Aorta (tissue), 5 donors: Measurements from ENCODE around the gene GPN3. TPM values are rescaled to one million over a fixed set of nuclear protein-coding genes. Genes with fewer than 3 reads are reported as not detected.
"Not testable (repeated sequence)": the region's sequence is repeated elsewhere in the genome, so short reads cannot be mapped to it uniquely, and the experiment has no call there.

Source experiments
- ATAC-seq: fragments of 200-7000 bp; cut with Tn5 transposase; one replicate; pipeline ENCODE4 v1.9.1; 2022; ENCODE audit warnings: moderate library complexity; ENCODE audit not compliant: low FRiP score
- DNase-seq, 2 donors: peaks; one replicate each; pipeline ENCODE4 v3.0.0-alpha.2; 2020
- H3K27ac ChIP-seq, 2 donors: one replicate each; pipeline ENCODE4 v1.5.1; 2013; ENCODE audit warnings: low read length in 2 of 2, mild to moderate bottlenecking in 2 of 2, moderate library complexity in 2 of 2, control low read depth in 1 of 2, inconsistent platforms in 1 of 2, low read depth in 1 of 2
- H3K27me3 ChIP-seq, 2 donors: one replicate each; pipeline ENCODE4 v1.6.1; 2013; ENCODE audit warnings: control low read depth in 1 of 2, low read length in 1 of 2, mild to moderate bottlenecking in 1 of 2, moderate library complexity in 1 of 2; ENCODE audit not compliant: insufficient read depth in 2 of 2, control insufficient read depth in 1 of 2
- H3K36me3 ChIP-seq, 2 donors: one replicate each; pipeline ENCODE4 v1.6.1; 2013; ENCODE audit warnings: control low read depth in 1 of 2, low read length in 1 of 2, mild to moderate bottlenecking in 1 of 2; ENCODE audit not compliant: insufficient read depth in 2 of 2, control insufficient read depth in 1 of 2
- H3K4me1 ChIP-seq, 2 donors: one replicate each; pipeline ENCODE4 v1.6.1; 2013; ENCODE audit warnings: low read length in 2 of 2, control low read depth in 1 of 2, mild to moderate bottlenecking in 1 of 2, moderate library complexity in 1 of 2; ENCODE audit not compliant: insufficient read depth in 2 of 2, control insufficient read depth in 1 of 2
- H3K4me3 ChIP-seq, 2 donors: one replicate each; pipeline ENCODE4 v1.5.1; 2013; ENCODE audit warnings: low read length in 2 of 2, control low read depth in 1 of 2, mild to moderate bottlenecking in 1 of 2
- H3K9me3 ChIP-seq: one replicate; pipeline ENCODE4 v1.6.1; 2013; ENCODE audit warnings: mild to moderate bottlenecking, low read length; ENCODE audit not compliant: control insufficient read depth
- WGBS, 2 donors: extraction: QIAGEN DNeasy Blood & Tissue Kit; methylation state at CpG; one replicate each; pipeline ENCODE4 v1.1.7; 2013; 5-methylcytosine and 5-hydroxymethylcytosine counted together
- intact Hi-C, 2 donors: fragments of 100-400 bp; cut with DNase I; formaldehyde crosslinking; loops; one replicate each; pipeline versions ENCODE4 v1.14.2 to v1.15.0; 2022
- polyA plus RNA-seq, 2 donors: library from polyadenylated mRNA; stranded (reverse); fragments of 200-250 nt; gene quantifications; one replicate each; pipeline ENCODE4 v1.2.3, GENCODE V29; 2013
- total RNA-seq, 2 donors: library from RNA; stranded (reverse); fragmentation: NEBNext Ultra II Directional; extraction: Animal tissue kit (Norgen Biotek cat#: 25700); gene quantifications; one replicate each; pipeline ENCODE4 v1.2.1, GENCODE V29; 2021
- donor health status: healthy with polysubstance abuse.
- donor health status: Bipolar disorder and iron deficiency.
- donor health status: DM: no; HTN: no; CAD: no.
- donor health status: DM: no; HTN: no; CAD: no.
- donor health status: DM: yes; HTN: yes; CAD: no.

GPN3 gene
- total and polyA plus RNA-seq, 4 donors, result 14.5 to 27.8 (median 23.6) TPM

- intact Hi-C loops, result loop anchor here (2.0 to 5.0 kb wide), 3 partner anchors 327 to 492 kb away; no protein-coding TSS in a partner anchor
- 91% methylated on average over 14 to 15 of the region's 15 CpGs for WGBS, 2 donors
- ATAC-seq, result not testable (repeated sequence)
These were observed 38.4 kb downstream of the GPN3 start for GRCh38 chr12:110429676-110430075.

GRCh38 chr12:110426406-110426805, 41.7 kb downstream of the GPN3 start:
- DNase-seq (no peak), ATAC-seq (no peak)
- 27 to 30% methylated on average over 3 of the region's 3 CpGs for WGBS, 2 donors
- no peaks in the 10 kb centered on the region for H3K36me3 ChIP-seq
- H3K4me1 ChIP-seq, result no peaks in the 10 kb centered on the region
- intact Hi-C loops, result no loop called here
- no peak overlapping the region for H3K4me3 ChIP-seq
- no peak overlapping the region for H3K27ac ChIP-seq
- no peaks in the 10 kb centered on the region for H3K27me3 ChIP-seq
- no peaks in the 10 kb centered on the region for H3K9me3 ChIP-seq

More at GRCh38 chr12:110429676-110430075, 38.4 kb downstream of the GPN3 start:
- not testable (repeated sequence) for H3K9me3 ChIP-seq, H3K4me1 ChIP-seq, H3K27me3 ChIP-seq, H3K4me3 ChIP-seq, H3K27ac ChIP-seq, H3K36me3 ChIP-seq
- DNase-seq, result peak in 1 of 2 donors; percentile 68

- Histone ChIP-seq H3K4me3 (no peak overlapping the region), H3K27me3 (no peaks in the 10 kb centered on the region), H3K4me1 (no peaks in the 10 kb centered on the region), H3K27ac (no peak overlapping the region), H3K9me3 (no peaks in the 10 kb centered on the region), H3K36me3 (no peaks in the 10 kb centered on the region)
- ATAC-seq (no peak), DNase-seq (no peak)
- intact Hi-C loops, result no loop called here
- 59 to 64% methylated on average over 3 of the region's 3 CpGs for WGBS, 2 donors
These were observed 43.8 kb downstream of the GPN3 start for GRCh38 chr12:110424237-110424636.

GRCh38 chr12:110421701-110422100, 46.4 kb downstream of the GPN3 start:
- no peaks in the 10 kb centered on the region for H3K4me1 ChIP-seq
- ATAC-seq (no peak), DNase-seq (no peak)
- no peak overlapping the region for H3K27ac ChIP-seq
- intact Hi-C loops, result no loop called here
- 87 to 93% methylated on average over 4 of the region's 4 CpGs for WGBS, 2 donors
- H3K4me3 ChIP-seq, result no peak overlapping the region
- no peaks in the 10 kb centered on the region for H3K27me3 ChIP-seq
- H3K36me3 ChIP-seq, result no peaks in the 10 kb centered on the region
- no peaks in the 10 kb centered on the region for H3K9me3 ChIP-seq

GRCh38 chr12:110421159-110421661, 46.8 kb downstream of the GPN3 start:
- intact Hi-C loops, result no loop called here
- Histone ChIP-seq H3K4me3 (no peak overlapping the region), H3K27ac (no peak overlapping the region), H3K9me3 (no peaks in the 10 kb centered on the region), H3K4me1 (no peaks in the 10 kb centered on the region), H3K27me3 (no peaks in the 10 kb centered on the region), H3K36me3 (no peaks in the 10 kb centered on the region)
- no peak for ATAC-seq
- WGBS, 2 donors, result 55 to 76% methylated on average over 3 of the region's 3 CpGs
- DNase-seq, result no peak

GRCh38 chr12:110420644-110421043, 47.4 kb downstream of the GPN3 start:
- H3K27ac ChIP-seq, H3K36me3 ChIP-seq, H3K4me1 ChIP-seq, DNase-seq, H3K9me3 ChIP-seq, H3K4me3 ChIP-seq, H3K27me3 ChIP-seq, intact Hi-C loops, ATAC-seq: not testable (repeated sequence)
- WGBS, 2 donors, result 96 to 97% methylated on average over 1 of the region's 1 CpG

- H3K4me3 ChIP-seq, H3K27ac ChIP-seq, H3K9me3 ChIP-seq, H3K27me3 ChIP-seq, H3K36me3 ChIP-seq, DNase-seq, ATAC-seq, H3K4me1 ChIP-seq, intact Hi-C loops: not testable (repeated sequence)
- WGBS, 2 donors, result 86% methylated on average over 3 of the region's 3 CpGs
These were observed 50.9 kb downstream of the GPN3 start for GRCh38 chr12:110417113-110417512.

- H3K27ac ChIP-seq, H3K4me1 ChIP-seq, H3K36me3 ChIP-seq, H3K4me3 ChIP-seq, ATAC-seq, DNase-seq, H3K9me3 ChIP-seq, H3K27me3 ChIP-seq, intact Hi-C loops: not testable (repeated sequence)
- WGBS, 2 donors, result 85 to 92% methylated on average over 6 of the region's 6 CpGs
These were observed 58.0 kb downstream of the GPN3 start for GRCh38 chr12:110410086-110410485.

GRCh38 chr12:110405126-110405662, 62.9 kb downstream of the GPN3 start:
- H3K4me3 ChIP-seq, H3K4me1 ChIP-seq, intact Hi-C loops, H3K9me3 ChIP-seq, DNase-seq, H3K27me3 ChIP-seq, H3K36me3 ChIP-seq, H3K27ac ChIP-seq, ATAC-seq: not testable (repeated sequence)
- WGBS, 2 donors, result 91 to 96% methylated on average over 16 of the region's 16 CpGs
